Lower leg skin (tissue), 3 donors: ENCODE measurements around the gene OVOL3.

Experiments
- CTCF ChIP-seq, 3 donors: fragments of 450-650 bp; IDR thresholded peaks; one replicate each; pipeline ENCODE4 v1.5.1; 2016; ENCODE audit warnings: antibody characterized with exemption in 3 of 3, mild to moderate bottlenecking in 3 of 3, moderate library complexity in 2 of 3
- POLR2A ChIP-seq, 2 donors: fragments of 450-650 bp; IDR thresholded peaks; one replicate each; pipeline ENCODE4 v1.6.1; 2016 to 2017; ENCODE audit warnings: antibody characterized with exemption in 2 of 2, mild to moderate bottlenecking in 1 of 2, moderate library complexity in 1 of 2

- TF ChIP-seq CTCF (IDR thresholded peaks at IDR 0.05) (no peak), POLR2A (IDR thresholded peaks at IDR 0.05) (no peak)
These were observed 29.5 kb downstream of the OVOL3 start for GRCh38 chr19:36140304-36141038.
